GM12874 (cell line): ENCODE results near the gene ARSI.

Experiments
- TF ChIP-seq, protein P1 (sequence below): IDR thresholded peaks from 2 replicates; pipeline ENCODE4 v1.5.1; 2011; ENCODE audit warnings: low read depth, mild to moderate bottlenecking, control low read depth, low read length, moderate library complexity; ENCODE audit not compliant: insufficient read depth

ARSI gene

DNA sequence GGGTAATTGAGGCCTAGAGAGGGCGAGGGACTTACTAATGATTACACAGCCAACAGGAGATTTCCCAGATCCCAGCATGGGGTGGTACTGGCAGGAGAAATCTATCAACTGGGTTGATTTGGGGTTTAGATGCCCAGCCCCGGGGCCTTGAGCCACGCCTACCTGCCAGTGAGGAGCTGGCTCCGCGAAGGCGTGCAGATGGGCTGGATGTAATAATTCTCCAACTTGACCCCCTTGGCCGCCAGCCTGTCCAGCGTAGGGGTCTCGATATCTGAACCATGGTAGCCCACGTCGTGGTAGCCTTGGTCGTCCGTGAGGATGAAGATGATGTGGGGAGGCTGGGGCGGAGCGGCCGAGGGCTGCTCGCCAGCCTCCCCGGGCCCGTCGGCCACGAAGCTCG, 804 bp downstream of the ARSI start:
- TF ChIP-seq, protein P1, sequence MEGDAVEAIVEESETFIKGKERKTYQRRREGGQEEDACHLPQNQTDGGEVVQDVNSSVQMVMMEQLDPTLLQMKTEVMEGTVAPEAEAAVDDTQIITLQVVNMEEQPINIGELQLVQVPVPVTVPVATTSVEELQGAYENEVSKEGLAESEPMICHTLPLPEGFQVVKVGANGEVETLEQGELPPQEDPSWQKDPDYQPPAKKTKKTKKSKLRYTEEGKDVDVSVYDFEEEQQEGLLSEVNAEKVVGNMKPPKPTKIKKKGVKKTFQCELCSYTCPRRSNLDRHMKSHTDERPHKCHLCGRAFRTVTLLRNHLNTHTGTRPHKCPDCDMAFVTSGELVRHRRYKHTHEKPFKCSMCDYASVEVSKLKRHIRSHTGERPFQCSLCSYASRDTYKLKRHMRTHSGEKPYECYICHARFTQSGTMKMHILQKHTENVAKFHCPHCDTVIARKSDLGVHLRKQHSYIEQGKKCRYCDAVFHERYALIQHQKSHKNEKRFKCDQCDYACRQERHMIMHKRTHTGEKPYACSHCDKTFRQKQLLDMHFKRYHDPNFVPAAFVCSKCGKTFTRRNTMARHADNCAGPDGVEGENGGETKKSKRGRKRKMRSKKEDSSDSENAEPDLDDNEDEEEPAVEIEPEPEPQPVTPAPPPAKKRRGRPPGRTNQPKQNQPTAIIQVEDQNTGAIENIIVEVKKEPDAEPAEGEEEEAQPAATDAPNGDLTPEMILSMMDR = no peak

DNA sequence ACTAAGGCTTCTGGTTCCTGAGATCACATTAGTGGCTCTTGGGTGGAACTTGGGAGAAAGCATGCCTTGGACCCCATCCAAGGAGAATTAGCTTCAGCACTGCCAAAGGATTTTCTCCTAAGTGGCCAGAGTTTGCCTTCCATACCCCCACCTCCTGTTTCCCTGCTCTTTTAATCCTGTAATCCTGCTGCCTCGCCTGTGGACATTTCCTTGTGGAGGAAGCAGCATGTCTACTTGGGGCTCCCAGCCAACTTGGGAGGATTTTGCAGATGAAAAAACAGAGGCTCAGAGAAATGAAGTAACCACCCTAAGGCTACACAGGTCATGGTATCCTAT, 1.6 kb downstream of the ARSI start:
- TF ChIP-seq, protein P1 = no peak

DNA sequence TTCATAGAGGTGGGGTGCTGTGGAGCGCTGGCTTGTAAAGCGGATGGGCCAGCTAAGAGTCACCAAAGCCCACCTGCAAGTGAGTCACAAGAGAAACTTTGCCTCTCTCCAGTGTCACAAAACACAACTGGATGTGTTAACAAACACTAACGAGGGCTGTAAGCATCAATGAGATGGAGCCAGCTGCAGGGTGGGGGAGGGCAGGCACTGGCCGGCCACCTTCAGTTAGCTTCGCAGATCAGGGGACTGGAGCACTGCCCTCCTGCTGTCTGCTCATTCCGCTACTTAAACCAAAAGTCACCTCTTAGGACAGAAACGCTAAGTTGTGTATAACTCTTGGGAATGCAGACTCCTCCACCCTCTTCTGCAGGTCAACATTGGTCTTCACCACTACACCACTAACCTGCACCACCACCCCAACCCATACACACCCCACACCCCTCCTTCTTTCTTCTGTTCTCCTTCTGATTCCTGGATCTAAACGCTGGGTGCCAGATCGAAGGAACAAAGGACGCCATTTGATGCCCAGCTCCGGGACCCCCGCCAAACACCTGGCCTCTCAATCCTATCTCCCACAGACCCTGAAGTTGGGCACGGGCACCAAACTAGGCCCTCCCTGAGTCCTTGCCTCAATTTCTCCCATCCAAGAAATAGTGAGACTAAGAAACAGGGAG, 2.1 kb downstream of the ARSI start:
- TF ChIP-seq, protein P1 = no peak

DNA sequence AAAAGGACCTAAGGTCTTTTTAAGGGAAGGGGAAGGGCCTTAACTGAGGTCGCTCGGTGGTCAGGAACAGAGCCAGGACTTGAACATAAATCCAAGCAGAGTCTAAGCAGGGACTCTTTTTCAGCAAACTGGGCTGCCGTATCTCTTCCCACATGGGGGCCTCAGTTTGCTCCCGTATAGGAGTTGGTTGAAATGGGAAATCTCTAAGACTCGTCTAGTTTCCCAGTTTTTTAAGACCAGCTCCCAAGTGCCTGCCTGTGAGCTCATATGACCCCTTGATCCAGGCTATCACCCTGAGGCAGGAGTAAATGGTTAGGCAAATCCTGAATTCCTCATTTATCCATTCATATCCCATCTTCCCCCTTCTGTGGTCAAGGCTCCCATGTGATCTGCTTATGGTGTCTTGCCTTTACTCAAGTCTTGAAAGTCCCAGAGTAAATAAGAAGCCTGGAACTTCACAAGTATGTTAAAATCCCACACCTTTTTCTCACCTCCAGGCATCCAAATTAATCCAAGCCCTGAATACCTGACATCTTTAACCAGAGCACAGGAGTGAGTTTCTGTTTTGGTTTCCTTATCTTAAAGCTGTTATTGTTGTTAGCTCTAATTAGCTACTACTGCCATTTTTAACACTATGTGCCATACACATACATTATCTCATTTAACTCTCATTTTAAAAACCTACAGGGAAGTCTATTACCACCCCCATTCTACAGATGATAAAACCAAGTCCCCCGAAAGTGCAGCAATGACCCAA, 3.0 kb downstream of the ARSI start:
- TF ChIP-seq, protein P1 = no peak

DNA sequence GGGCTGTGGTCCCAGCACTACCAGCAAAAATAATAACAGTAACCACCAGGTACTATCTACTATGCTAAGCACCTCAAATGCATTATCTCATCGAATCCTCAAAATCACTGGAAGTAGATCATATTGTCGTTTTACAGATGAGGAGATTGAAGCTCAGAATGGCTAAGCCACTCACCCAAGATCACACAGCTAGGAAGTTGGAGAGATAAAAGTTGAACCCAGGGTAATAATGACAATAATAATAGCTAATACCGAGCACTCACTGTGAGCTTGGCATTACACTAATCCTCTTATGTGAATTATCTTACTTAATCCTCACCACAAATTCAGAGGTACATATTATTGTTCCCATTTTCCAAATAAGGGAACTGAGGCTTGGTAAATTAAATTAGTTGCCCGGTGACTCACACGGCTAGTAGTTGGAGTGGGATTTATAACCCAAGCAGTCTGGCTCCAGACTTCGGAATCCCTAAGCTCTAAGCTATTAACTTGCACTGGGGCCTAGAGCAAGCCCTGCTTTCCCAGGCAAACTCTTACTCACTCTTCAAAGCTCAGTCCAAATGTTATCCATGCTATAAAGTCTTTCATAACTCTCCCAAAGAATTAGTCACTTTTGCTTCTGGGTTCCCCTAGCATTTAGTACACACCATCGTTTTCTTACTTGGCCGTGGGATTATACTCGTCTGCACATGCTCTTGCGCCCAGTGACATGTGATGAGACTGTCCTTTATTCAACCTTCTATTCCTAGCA, 3.8 kb downstream of the ARSI start:
- TF ChIP-seq, protein P1 = no peak

DNA sequence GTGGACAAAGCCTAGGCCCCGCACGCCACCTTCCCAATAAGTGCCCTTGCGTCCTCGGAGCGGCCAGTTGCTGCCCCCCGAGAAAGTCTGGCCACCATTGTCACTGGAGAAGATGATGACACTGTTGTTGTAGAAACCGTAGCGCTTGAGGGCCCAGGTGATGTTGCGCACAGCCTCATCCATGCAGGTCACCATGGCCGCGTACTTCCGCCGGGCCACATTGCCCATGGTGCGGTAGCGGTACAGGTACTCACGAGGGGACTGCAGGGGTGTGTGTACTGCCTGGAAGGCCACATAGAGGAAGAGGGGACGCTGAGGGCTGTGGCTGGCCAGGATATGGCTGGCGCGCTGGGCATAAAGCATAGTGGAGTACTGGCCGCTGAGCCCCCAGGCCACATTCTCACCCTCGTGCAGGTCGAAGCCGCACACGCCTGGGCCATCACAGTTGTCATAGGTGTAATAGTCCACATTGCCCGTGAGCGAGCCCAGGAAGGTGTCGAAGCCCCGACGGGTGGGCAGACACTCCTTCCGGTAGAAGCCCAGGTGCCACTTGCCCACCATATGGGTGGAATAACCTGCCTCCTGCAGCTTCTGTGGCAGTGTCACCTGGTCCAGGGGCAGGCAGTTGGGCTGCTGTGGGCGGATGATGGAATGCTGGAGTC, 4.6 kb downstream of the ARSI start:
- TF ChIP-seq, protein P1 = no peak
